Endothelial cell (in vitro differentiated cells): ENCODE data around the gene ACACA. TPM values are rescaled to one million over a fixed set of nuclear protein-coding genes. Genes with fewer than 3 reads are reported as not detected.

Experiments used
- DNase-seq: peaks from one replicate; pipeline ENCODE4 v3.0.0; 2021; ENCODE audit warnings: low spot score
- H3K27ac Mint-ChIP-seq: one replicate; pipeline ENCODE4 v1.8.0; 2021; ENCODE audit warnings: mixed read lengths, inconsistent platforms; ENCODE audit not compliant: unreplicated experiment
- H3K27me3 Mint-ChIP-seq: one replicate; pipeline ENCODE4 v1.8.0; 2021; ENCODE audit warnings: mild to moderate bottlenecking, moderate library complexity, mixed read lengths, inconsistent platforms; ENCODE audit not compliant: unreplicated experiment
- H3K36me3 Mint-ChIP-seq: one replicate; pipeline ENCODE4 v1.8.0; 2021; ENCODE audit warnings: mild to moderate bottlenecking, low read depth, mixed read lengths, inconsistent platforms; ENCODE audit not compliant: unreplicated experiment
- H3K4me1 Mint-ChIP-seq: one replicate; pipeline ENCODE4 v1.8.0; 2021; ENCODE audit warnings: mild to moderate bottlenecking, mixed read lengths, inconsistent platforms; ENCODE audit not compliant: unreplicated experiment
- H3K4me3 Mint-ChIP-seq: one replicate; pipeline ENCODE4 v1.8.0; 2021; ENCODE audit warnings: mild to moderate bottlenecking, mixed read lengths, inconsistent platforms; ENCODE audit not compliant: unreplicated experiment
- H3K9me3 Mint-ChIP-seq: one replicate; pipeline ENCODE4 v1.8.0; 2021; ENCODE audit warnings: mixed read lengths, inconsistent platforms; ENCODE audit not compliant: unreplicated experiment
- total RNA-seq: library from RNA; stranded (reverse); fragmentation: NEBNext Ultra II Directional; extraction: Animal tissue kit (Norgen Biotek cat#: 25700); gene quantifications from one replicate; pipeline ENCODE4 v1.2.1, GENCODE V29; 2021; ENCODE audit not compliant: unreplicated experiment
- TF ChIP-seq, protein P1 (sequence below): fragments of 200-600 bp; sonication (generic); IDR thresholded peaks from one replicate; pipeline ENCODE4 v1.5.0; 2021; ENCODE audit warnings: antibody characterized with exemption; ENCODE audit not compliant: unreplicated experiment

The ACACA gene
- total RNA-seq, 1 donor from 2014 or later = 91.5 TPM

DNA sequence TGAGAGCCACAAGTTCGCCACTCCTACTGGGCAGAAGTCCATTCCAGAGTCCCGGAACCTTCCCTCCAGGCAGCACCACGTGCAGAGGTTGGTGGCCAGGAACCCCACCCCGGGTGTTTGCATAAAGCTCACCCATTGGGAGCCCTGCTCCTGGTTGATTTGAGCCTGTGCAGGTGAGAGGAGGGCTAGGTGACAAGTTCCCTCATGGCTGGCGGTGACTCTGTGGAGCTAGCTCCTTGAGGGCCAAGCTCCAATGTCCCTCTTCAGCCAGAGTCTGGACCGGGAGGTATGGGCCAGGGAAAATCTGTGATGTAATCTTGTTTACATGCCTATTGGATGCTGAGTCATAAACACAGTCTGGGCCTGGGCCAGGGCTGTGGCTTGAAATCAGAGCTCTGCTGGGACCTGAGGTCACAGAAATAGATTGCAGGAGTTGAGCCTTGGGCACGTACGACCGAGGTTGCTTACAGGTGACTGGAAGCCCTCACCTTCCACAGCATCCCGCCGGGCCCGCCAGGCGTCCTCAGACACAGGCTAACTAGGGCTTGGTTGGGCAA is 339.0 kb downstream of the ACACA start:
- TF ChIP-seq, protein P1, sequence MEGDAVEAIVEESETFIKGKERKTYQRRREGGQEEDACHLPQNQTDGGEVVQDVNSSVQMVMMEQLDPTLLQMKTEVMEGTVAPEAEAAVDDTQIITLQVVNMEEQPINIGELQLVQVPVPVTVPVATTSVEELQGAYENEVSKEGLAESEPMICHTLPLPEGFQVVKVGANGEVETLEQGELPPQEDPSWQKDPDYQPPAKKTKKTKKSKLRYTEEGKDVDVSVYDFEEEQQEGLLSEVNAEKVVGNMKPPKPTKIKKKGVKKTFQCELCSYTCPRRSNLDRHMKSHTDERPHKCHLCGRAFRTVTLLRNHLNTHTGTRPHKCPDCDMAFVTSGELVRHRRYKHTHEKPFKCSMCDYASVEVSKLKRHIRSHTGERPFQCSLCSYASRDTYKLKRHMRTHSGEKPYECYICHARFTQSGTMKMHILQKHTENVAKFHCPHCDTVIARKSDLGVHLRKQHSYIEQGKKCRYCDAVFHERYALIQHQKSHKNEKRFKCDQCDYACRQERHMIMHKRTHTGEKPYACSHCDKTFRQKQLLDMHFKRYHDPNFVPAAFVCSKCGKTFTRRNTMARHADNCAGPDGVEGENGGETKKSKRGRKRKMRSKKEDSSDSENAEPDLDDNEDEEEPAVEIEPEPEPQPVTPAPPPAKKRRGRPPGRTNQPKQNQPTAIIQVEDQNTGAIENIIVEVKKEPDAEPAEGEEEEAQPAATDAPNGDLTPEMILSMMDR = no peak
- peaks cover 6% of the 10 kb centered on the region for H3K27me3 Mint-ChIP-seq
- H3K36me3 Mint-ChIP-seq = no peaks in the 10 kb centered on the region
- no peak overlapping the region for H3K27ac Mint-ChIP-seq
- H3K9me3 Mint-ChIP-seq = no peaks in the 10 kb centered on the region
- peaks cover 2% of the 10 kb centered on the region for H3K4me1 Mint-ChIP-seq
- no peak for DNase-seq
- no peak overlapping the region for H3K4me3 Mint-ChIP-seq

DNA sequence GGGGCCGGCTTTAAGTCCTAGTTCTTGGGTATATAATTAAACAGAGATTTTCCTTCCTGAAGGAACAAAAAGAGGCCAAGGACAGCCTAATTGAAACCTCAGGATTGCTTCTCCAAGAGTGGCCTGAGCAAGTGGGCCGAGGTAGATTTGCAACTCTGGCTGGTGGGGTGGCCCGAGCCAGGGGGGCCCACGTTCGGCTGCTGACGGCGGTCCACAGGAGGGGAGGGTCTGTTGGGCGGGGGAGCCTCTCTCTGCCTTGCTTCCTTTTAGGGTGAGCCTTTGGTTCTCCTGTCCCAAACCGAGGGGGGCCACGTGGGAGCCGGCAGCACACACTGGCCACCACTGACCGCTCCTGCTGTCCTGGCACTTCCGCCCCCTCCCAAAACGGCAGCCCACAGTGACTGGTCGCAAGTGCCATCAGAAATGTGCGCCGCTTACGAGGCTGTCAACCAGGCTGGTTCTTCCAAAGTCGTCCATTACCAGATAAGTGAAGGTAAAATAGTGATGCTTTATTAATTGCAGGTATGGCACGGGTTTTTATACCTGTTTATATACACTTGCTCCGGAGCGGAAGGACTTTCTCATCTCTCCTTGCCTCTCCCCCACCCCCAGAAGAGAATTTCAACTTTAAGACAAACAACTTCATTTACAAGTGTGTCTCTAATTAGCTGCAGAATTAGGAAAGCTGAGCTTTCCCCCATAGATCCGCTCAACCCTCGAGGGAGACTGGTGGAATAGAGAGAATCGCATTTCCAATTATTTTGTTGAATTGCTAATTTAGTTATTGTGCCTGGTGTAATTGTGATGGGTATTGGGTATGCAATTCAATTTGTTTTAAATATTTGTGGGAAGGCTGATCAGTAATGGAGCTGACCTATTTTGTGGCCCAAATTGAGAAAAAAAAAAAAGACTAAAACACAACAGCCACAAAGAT is 340.0 kb downstream of the ACACA start:
- no peak overlapping the region for H3K4me3 Mint-ChIP-seq
- no peaks in the 10 kb centered on the region for H3K36me3 Mint-ChIP-seq

DNA sequence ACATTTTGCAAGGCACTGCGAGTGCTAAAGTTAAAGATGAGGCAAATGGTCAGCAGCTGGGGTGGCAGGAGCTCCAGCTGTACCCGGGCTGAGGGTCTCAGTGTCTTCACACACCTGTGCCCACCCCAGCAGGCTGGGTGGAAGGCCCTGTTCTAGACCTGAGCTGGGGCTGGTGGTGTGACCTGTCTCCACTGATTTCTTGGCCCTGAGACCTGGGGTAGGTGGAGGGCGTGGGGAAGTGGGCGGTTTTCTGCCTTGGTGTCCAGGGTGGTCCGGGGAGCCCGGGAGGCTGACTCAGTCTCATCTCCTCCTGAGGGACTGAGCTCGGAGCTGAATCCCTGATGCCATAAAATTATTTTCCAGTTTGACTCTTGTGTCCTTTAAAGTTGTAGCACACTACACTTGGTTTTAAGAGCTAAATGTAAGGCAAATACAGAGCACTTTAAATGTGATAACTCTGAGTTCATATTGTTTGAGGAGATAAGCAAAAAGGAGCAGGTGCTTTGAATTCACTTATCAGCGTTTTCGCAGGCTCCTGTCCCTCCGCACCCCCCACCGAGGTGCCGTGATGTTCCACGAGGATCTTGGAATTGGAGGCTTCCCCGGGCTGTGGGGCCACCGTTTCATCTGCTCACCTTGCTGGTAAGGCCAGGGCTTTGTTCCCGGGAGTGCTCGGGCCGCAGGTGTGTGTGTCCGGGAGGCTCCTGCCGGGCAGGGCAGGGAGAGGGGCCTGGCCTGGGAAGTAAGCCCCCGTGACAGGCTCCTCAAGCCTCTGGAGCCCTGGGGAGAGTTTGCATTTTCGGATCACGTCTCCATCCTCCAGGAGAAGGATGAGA is 340.9 kb downstream of the ACACA start:
- no peak for DNase-seq
- H3K27me3 Mint-ChIP-seq = peaks cover 11% of the 10 kb centered on the region
- no peak overlapping the region for H3K27ac Mint-ChIP-seq
- H3K4me3 Mint-ChIP-seq = no peak overlapping the region
- no peaks in the 10 kb centered on the region for H3K9me3 Mint-ChIP-seq
- TF ChIP-seq, protein P1 = no peak
- peaks cover 8% of the 10 kb centered on the region for H3K4me1 Mint-ChIP-seq
- no peaks in the 10 kb centered on the region for H3K36me3 Mint-ChIP-seq

More for the DNA sequence above, 340.0 kb downstream of the ACACA start:
- Mint-ChIP-seq H3K9me3 (no peaks in the 10 kb centered on the region), H3K27ac (no peak overlapping the region), H3K4me1 (peaks cover 8% of the 10 kb centered on the region), H3K27me3 (peaks cover 11% of the 10 kb centered on the region)
- no peak for DNase-seq
- TF ChIP-seq, protein P1 = no peak

DNA sequence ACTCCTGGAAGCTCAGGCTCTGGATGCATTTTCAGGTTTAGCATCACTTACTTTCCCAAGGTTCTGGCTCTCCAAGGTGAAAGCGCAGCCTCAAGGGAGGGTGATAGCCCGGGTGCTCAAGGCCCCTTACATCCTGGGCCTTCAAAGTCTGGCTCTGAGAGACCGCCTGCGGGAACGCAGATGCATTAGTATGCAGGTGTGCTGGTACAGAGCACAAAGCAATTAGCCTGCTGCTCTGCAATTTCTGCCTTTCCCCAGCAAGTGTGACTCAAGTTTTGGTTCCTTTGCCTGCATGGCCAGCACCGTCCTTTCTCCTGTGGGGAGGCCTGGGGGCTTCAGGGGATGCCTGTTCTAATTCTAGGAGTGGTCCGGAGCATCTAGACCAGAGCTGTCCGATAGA is 341.7 kb downstream of the ACACA start:
- H3K4me3 Mint-ChIP-seq = no peak overlapping the region

More for the DNA sequence above, 341.7 kb downstream of the ACACA start:
- H3K27ac Mint-ChIP-seq = no peak overlapping the region
- TF ChIP-seq, protein P1 = no peak
- H3K4me1 Mint-ChIP-seq = peaks cover 8% of the 10 kb centered on the region
- H3K9me3 Mint-ChIP-seq = no peaks in the 10 kb centered on the region
- no peaks in the 10 kb centered on the region for H3K36me3 Mint-ChIP-seq
- no peak for DNase-seq
- H3K27me3 Mint-ChIP-seq = peaks cover 11% of the 10 kb centered on the region
